COLO668 (cell line): Measurements from ENCODE around the gene RPL4.
"Not testable (repeated sequence)": the region's sequence is repeated elsewhere in the genome, so short reads cannot be mapped to it uniquely, and the experiment has no call there.

Experiments
- DNase-seq: peaks from one replicate; lab custom pipeline; 2025; ENCODE audit not compliant: unreplicated experiment; lab: John Stamatoyannopoulos, UW

The RPL4 gene

GRCh38 chr15:66491846-66492245 is 12.8 kb downstream of the RPL4 start:
- no peak for DNase-seq

GRCh38 chr15:66489179-66489791 is 15.4 kb downstream of the RPL4 start:
- DNase-seq: no peak

- no peak for DNase-seq
Measured at GRCh38 chr15:66488525-66488924, 16.1 kb downstream of the RPL4 start.

- DNase-seq: no peak
Measured at GRCh38 chr15:66486887-66487286, 17.8 kb downstream of the RPL4 start.

GRCh38 chr15:66484539-66485112 is 20.0 kb downstream of the RPL4 start:
- no peak for DNase-seq

- peak; percentile 11 for DNase-seq
Measured at GRCh38 chr15:66483131-66483566, 21.5 kb downstream of the RPL4 start.

- DNase-seq: no peak
Measured at GRCh38 chr15:66482539-66482938, 22.1 kb downstream of the RPL4 start.

- DNase-seq: no peak
Measured at GRCh38 chr15:66481107-66481856, 23.4 kb downstream of the RPL4 start.

- DNase-seq: no peak
Measured at GRCh38 chr15:66480267-66480666, 24.4 kb downstream of the RPL4 start.

- no peak for DNase-seq
Measured at GRCh38 chr15:66477011-66477410, 27.6 kb downstream of the RPL4 start.

GRCh38 chr15:66476535-66476934 is 28.1 kb downstream of the RPL4 start:
- no peak for DNase-seq

- no peak for DNase-seq
Measured at GRCh38 chr15:66474963-66475362, 29.7 kb downstream of the RPL4 start.

- no peak for DNase-seq
Measured at GRCh38 chr15:66474135-66474534, 30.5 kb downstream of the RPL4 start.

GRCh38 chr15:66472176-66472999 is 32.3 kb downstream of the RPL4 start:
- no peak for DNase-seq

GRCh38 chr15:66470825-66471224 is 33.8 kb downstream of the RPL4 start:
- not testable (repeated sequence) for DNase-seq

GRCh38 chr15:66467162-66468040 is 37.3 kb downstream of the RPL4 start:
- DNase-seq: not testable (repeated sequence)

- not testable (repeated sequence) for DNase-seq
Measured at GRCh38 chr15:66465294-66465693, 39.4 kb downstream of the RPL4 start.

GRCh38 chr15:66462627-66463026 is 42.0 kb downstream of the RPL4 start:
- DNase-seq: no peak

GRCh38 chr15:66461917-66462316 is 42.7 kb downstream of the RPL4 start:
- DNase-seq: no peak

GRCh38 chr15:66461294-66461693 is 43.4 kb downstream of the RPL4 start:
- DNase-seq: not testable (repeated sequence)
